Neural progenitor cell (in vitro differentiated cells): Measurements from ENCODE around the gene AGBL2.
"Not testable (repeated sequence)": the region's sequence is repeated elsewhere in the genome, so short reads cannot be mapped to it uniquely, and the experiment has no call there.

Experiments
- EZH2 ChIP-seq: fragments of 200-600 bp; sonication (generic); IDR thresholded peaks from 2 replicates; pipeline ENCODE4 v1.6.1; 2017; ENCODE audit warnings: antibody characterized with exemption, mild to moderate bottlenecking, moderate library complexity
- EZH2phosphoT487 ChIP-seq: fragments of 200-600 bp; sonication (generic); IDR thresholded peaks from 2 replicates; pipeline ENCODE4 v1.6.1; 2017; ENCODE audit warnings: antibody characterized with exemption
- TF ChIP-seq, protein P1 (sequence below): fragments of 200-600 bp; sonication (generic); IDR thresholded peaks from 2 replicates; pipeline ENCODE4 v1.5.1; 2017; ENCODE audit warnings: antibody characterized with exemption, mild to moderate bottlenecking

GRCh38 chr11:47664936-47665335 lies 50.2 kb downstream of the AGBL2 start:
- TF ChIP-seq, protein P1, sequence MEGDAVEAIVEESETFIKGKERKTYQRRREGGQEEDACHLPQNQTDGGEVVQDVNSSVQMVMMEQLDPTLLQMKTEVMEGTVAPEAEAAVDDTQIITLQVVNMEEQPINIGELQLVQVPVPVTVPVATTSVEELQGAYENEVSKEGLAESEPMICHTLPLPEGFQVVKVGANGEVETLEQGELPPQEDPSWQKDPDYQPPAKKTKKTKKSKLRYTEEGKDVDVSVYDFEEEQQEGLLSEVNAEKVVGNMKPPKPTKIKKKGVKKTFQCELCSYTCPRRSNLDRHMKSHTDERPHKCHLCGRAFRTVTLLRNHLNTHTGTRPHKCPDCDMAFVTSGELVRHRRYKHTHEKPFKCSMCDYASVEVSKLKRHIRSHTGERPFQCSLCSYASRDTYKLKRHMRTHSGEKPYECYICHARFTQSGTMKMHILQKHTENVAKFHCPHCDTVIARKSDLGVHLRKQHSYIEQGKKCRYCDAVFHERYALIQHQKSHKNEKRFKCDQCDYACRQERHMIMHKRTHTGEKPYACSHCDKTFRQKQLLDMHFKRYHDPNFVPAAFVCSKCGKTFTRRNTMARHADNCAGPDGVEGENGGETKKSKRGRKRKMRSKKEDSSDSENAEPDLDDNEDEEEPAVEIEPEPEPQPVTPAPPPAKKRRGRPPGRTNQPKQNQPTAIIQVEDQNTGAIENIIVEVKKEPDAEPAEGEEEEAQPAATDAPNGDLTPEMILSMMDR: not testable (repeated sequence)
- TF ChIP-seq EZH2, EZH2phosphoT487: not testable (repeated sequence)
